GM12891 (cell line): ENCODE results near the gene SV2C.

Experiments
- POLR2A ChIP-seq: IDR thresholded peaks from 2 replicates; pipeline ENCODE4 v1.6.1; 2011; ENCODE audit warnings: low read depth, low read length, control low read depth
- POLR2AphosphoS5 ChIP-seq: IDR thresholded peaks from 2 replicates; pipeline ENCODE4 v1.6.1; 2011; ENCODE audit warnings: low read depth, low read length, control low read depth
- SPI1 ChIP-seq: IDR thresholded peaks from 2 replicates; pipeline ENCODE4 v1.6.1; 2011; ENCODE audit warnings: low read depth, low read length, control low read depth

DNA sequence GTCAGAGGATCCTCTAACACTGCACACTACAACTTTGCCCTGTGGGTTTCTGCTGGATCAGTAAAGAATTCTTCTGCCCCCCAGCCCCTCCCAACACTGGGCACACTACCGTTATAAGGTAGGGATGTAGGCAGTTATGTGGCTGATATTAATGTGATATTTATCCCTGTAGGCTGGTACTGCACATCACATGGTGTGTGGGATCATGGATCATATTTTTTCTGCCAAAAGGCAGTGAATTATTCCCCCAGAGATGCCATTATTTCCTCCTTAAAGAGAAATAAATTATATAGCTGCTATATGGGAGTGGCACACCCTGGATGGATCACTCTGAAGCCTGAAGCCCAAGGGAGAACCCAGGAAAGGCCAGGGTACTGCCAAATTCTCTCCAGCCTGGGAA, 69.5 kb downstream of the SV2C start:
- no peak for TF ChIP-seq POLR2AphosphoS5
- no peak for TF ChIP-seq SPI1
- no peak for TF ChIP-seq POLR2A
